HEK293 (cell line): ENCODE results near the gene LIX1L.

Source experiments
- CTCF ChIA-PET: fragments of 350-600 bp; formaldehyde crosslinking; extraction: SDS; loops from one replicate; lab custom pipeline; 2021; ENCODE audit warnings: antibody characterized with exemption; lab: Yijun Ruan, JAX
- POLR2A ChIA-PET: fragments of 300-600 bp; formaldehyde crosslinking; extraction: SDS; loops from one replicate; lab custom pipeline; 2020; ENCODE audit warnings: antibody characterized with exemption, inconsistent platforms; lab: Yijun Ruan, JAX
- H3K27ac ChIP-seq: fragments of 200-500 bp; sonication (Bioruptor generic); 2 replicates; pipeline ENCODE4 v1.5.1; 2014; ENCODE audit warnings: low read depth, low read length, control low read depth, inconsistent platforms; ENCODE audit errors: extremely low read depth
- H3K36me3 ChIP-seq, 2 experiments: fragments of 200-500 bp in 1 of 2; sonication (Bioruptor generic) in 1 of 2; 1 replicate in 1 of 2; 2 replicates in 1 of 2; pipeline ENCODE4 v1.5.1; 2014 to 2017; ENCODE audit warnings: inconsistent platforms in 2 of 2, low read length in 2 of 2; ENCODE audit not compliant: control insufficient read depth in 2 of 2, insufficient read depth in 1 of 2
- H3K4me1 ChIP-seq: fragments of 200-500 bp; sonication (Bioruptor generic); 2 replicates; pipeline ENCODE4 v1.5.1; 2014; ENCODE audit warnings: mild to moderate bottlenecking, low read length, inconsistent platforms; ENCODE audit not compliant: control insufficient read depth, insufficient read depth
- H3K4me3 ChIP-seq: 2 replicates; pipeline ENCODE4 v1.5.1; 2011; ENCODE audit warnings: low read depth, mild to moderate bottlenecking, control low read depth, low read length, moderate library complexity
- H3K9me3 ChIP-seq: fragments of 200-500 bp; sonication (Bioruptor generic); 2 replicates; pipeline ENCODE4 v1.5.1; 2014; ENCODE audit warnings: low read depth, low read length, inconsistent platforms; ENCODE audit not compliant: control insufficient read depth, insufficient read depth
- BCL11B ChIP-seq: fragments of 450-650 bp; formaldehyde crosslinking; IDR thresholded peaks from 2 replicates; pipeline ENCODE4 v1.5.1; 2016; ENCODE audit warnings: low read depth, missing biosample characterization, missing genetic modification characterization
- BCL6B ChIP-seq: fragments of 450-650 bp; formaldehyde crosslinking; IDR thresholded peaks from 2 replicates; pipeline ENCODE4 v1.5.1; 2017; ENCODE audit warnings: missing biosample characterization, missing genetic modification characterization
- HOXD13 ChIP-seq: sonication (generic); formaldehyde crosslinking; IDR thresholded peaks from 2 replicates; pipeline ENCODE4 v1.8.0; 2022; ENCODE audit warnings: missing genetic modification reagents, borderline replicate concordance
- KLF1 ChIP-seq: fragments of 450-650 bp; formaldehyde crosslinking; IDR thresholded peaks from 2 replicates; pipeline ENCODE4 v1.5.1; 2016; ENCODE audit warnings: missing biosample characterization, missing genetic modification characterization
- RBAK ChIP-seq: fragments of 450-650 bp; formaldehyde crosslinking; IDR thresholded peaks from 2 replicates; pipeline ENCODE4 v1.5.1; 2016; ENCODE audit warnings: missing biosample characterization, missing genetic modification characterization
- SP7 ChIP-seq: fragments of 450-650 bp; formaldehyde crosslinking; IDR thresholded peaks from 2 replicates; pipeline ENCODE4 v1.5.1; 2016; ENCODE audit warnings: missing biosample characterization, missing genetic modification characterization
- ZBTB44 ChIP-seq: fragments of 450-650 bp; IDR thresholded peaks from 2 replicates; pipeline ENCODE4 v1.5.1; 2018; ENCODE audit warnings: missing biosample characterization, mild to moderate bottlenecking, missing genetic modification characterization
- ZFP37 ChIP-seq: fragments of 450-650 bp; formaldehyde crosslinking; IDR thresholded peaks from 2 replicates; pipeline ENCODE4 v1.5.1; 2016; ENCODE audit warnings: missing biosample characterization, missing genetic modification characterization
- ZNF19 ChIP-seq: fragments of 450-650 bp; formaldehyde crosslinking; IDR thresholded peaks from 2 replicates; pipeline ENCODE4; 2016; ENCODE audit warnings: missing biosample characterization, missing genetic modification characterization, low read depth
- ZNF214 ChIP-seq: fragments of 450-650 bp; formaldehyde crosslinking; IDR thresholded peaks from 2 replicates; pipeline ENCODE4 v1.5.1; 2017; ENCODE audit warnings: missing biosample characterization, mild to moderate bottlenecking, missing genetic modification characterization, borderline replicate concordance
- ZNF311 ChIP-seq: fragments of 450-650 bp; formaldehyde crosslinking; IDR thresholded peaks from 2 replicates; pipeline ENCODE4 v1.5.1; 2017; ENCODE audit warnings: missing biosample characterization, missing genetic modification characterization, borderline replicate concordance
- ZNF341 ChIP-seq: fragments of 450-650 bp; formaldehyde crosslinking; IDR thresholded peaks from 2 replicates; pipeline ENCODE4; 2016; ENCODE audit warnings: low read depth, missing biosample characterization, missing genetic modification characterization
- ZNF350 ChIP-seq: fragments of 450-650 bp; formaldehyde crosslinking; IDR thresholded peaks from 2 replicates; pipeline ENCODE4 v1.5.0; 2017; ENCODE audit warnings: missing biosample characterization, mild to moderate bottlenecking, missing genetic modification characterization
- ZNF549 ChIP-seq: fragments of 450-650 bp; IDR thresholded peaks from 2 replicates; pipeline ENCODE4 v1.5.1; 2018; ENCODE audit warnings: missing biosample characterization, missing genetic modification characterization, mild to moderate bottlenecking, inconsistent platforms, moderate library complexity
- ZNF571 ChIP-seq: fragments of 450-650 bp; formaldehyde crosslinking; IDR thresholded peaks from 2 replicates; pipeline ENCODE4 v1.5.0; 2017; ENCODE audit warnings: missing biosample characterization, missing genetic modification characterization
- ZNF621 ChIP-seq: fragments of 450-650 bp; formaldehyde crosslinking; IDR thresholded peaks from 2 replicates; pipeline ENCODE4 v1.5.1; 2017; ENCODE audit warnings: missing biosample characterization, missing genetic modification characterization
- ZNF677 ChIP-seq: fragments of 450-650 bp; IDR thresholded peaks from 2 replicates; pipeline ENCODE4 v1.5.0; 2018; ENCODE audit warnings: missing biosample characterization, mild to moderate bottlenecking, missing genetic modification characterization, moderate library complexity
- ZNF785 ChIP-seq: fragments of 450-650 bp; formaldehyde crosslinking; IDR thresholded peaks from 2 replicates; pipeline ENCODE4 v1.5.1; 2016; ENCODE audit warnings: missing biosample characterization, missing genetic modification characterization
- TF ChIP-seq, protein P1 (sequence below): fragments of 450-650 bp; IDR thresholded peaks from 2 replicates; pipeline ENCODE4 v1.5.1; 2018; ENCODE audit warnings: missing biosample characterization, missing genetic modification characterization
- TF ChIP-seq, protein P2 (sequence below): fragments of 450-650 bp; formaldehyde crosslinking; IDR thresholded peaks from 2 replicates; pipeline ENCODE4 v1.5.1; 2017; ENCODE audit warnings: missing biosample characterization, missing genetic modification characterization
- TF ChIP-seq, protein P3 (sequence below): fragments of 450-650 bp; formaldehyde crosslinking; IDR thresholded peaks from 2 replicates; pipeline ENCODE4 v1.5.1; 2016; ENCODE audit warnings: missing biosample characterization, missing genetic modification characterization

The LIX1L gene

DNA sequence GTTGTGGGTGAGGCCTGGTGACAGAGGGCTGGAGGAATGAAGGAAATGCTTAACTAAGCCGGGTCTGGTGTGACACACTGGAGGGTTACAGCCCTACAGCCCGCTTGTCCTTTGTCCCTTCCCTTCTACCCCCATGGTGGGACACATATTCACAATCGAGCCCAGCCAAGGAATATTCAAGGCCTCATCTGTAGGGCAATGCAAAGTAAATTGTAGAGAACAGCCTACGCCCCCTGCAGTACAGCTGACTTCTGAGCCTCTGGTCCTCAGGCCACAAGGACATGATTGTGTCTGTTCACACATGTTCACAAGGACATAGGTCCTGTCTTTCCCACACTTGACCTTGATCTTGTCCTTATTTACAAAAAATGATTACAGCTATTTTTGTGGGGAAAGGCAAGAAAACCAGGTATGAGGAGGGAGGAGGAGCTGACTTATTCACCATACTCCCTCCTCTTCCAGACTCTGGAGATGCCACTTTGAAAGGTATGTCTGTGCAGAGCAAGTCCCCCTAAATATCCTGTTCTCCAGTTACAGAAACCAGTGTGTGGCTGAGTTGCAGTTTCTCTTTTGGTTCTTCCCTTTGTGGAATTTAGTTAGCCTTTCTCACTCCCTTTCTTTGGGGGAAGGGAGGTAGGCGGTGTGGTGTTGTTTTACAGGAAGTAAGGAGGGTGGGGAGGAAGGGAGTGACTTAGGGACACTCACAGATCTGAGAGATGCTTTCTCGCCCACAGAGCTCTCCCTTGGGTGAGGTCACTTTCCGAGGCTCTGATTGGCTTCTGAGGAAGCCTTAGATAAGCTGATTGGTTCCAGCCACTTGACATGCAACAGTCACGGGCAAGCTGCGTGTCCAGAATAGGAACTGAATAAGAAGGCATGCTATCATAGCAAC lies 21.3 kb upstream of the LIX1L start (continued):
- TF ChIP-seq ZNF621 (no peak), ZNF341 (peak; percentile 81), ZNF311 (no peak), RBAK (tag by site-specific recombination) (no peak), ZNF19 (tag by site-specific recombination) (no peak), ZNF677 (no peak), SP7 (tag by site-specific recombination) (peak; percentile 87), BCL11B (tag by site-specific recombination) (no peak), ZFP37 (tag by site-specific recombination) (no peak), ZNF214 (no peak), ZNF549 (tag by site-specific recombination) (no peak), ZBTB44 (tag by site-specific recombination) (0 out of 2 replicates have a peak, but pooled peaks have one; percentile 40)
- TF ChIP-seq, protein P1, sequence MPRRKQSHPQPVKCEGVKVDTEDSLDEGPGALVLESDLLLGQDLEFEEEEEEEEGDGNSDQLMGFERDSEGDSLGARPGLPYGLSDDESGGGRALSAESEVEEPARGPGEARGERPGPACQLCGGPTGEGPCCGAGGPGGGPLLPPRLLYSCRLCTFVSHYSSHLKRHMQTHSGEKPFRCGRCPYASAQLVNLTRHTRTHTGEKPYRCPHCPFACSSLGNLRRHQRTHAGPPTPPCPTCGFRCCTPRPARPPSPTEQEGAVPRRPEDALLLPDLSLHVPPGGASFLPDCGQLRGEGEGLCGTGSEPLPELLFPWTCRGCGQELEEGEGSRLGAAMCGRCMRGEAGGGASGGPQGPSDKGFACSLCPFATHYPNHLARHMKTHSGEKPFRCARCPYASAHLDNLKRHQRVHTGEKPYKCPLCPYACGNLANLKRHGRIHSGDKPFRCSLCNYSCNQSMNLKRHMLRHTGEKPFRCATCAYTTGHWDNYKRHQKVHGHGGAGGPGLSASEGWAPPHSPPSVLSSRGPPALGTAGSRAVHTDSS = no peak
- TF ChIP-seq, protein P2, sequence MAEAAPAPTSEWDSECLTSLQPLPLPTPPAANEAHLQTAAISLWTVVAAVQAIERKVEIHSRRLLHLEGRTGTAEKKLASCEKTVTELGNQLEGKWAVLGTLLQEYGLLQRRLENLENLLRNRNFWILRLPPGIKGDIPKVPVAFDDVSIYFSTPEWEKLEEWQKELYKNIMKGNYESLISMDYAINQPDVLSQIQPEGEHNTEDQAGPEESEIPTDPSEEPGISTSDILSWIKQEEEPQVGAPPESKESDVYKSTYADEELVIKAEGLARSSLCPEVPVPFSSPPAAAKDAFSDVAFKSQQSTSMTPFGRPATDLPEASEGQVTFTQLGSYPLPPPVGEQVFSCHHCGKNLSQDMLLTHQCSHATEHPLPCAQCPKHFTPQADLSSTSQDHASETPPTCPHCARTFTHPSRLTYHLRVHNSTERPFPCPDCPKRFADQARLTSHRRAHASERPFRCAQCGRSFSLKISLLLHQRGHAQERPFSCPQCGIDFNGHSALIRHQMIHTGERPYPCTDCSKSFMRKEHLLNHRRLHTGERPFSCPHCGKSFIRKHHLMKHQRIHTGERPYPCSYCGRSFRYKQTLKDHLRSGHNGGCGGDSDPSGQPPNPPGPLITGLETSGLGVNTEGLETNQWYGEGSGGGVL = peak; percentile 92

DNA sequence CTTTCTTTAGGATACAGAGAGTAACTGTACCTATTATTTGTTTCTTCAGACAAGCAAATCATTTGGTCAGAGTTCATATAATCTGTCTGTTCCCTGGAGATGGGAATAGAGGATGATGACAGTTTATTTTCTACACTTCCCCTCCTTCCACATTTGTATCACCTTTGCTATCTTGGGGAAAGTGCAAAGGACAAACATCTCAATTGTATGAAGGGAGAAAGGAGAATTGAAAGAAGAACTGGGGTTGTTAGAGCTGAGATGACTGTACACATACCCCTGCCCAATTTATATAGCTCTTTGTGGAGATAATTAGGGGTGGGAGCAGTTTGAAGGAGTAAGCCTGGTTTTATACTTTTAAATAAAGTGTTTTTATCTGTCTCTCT lies 20.6 kb upstream of the LIX1L start:
- Histone ChIP-seq H3K4me1 (peaks cover 6% of the 10 kb centered on the region), H3K9me3 (no peaks in the 10 kb centered on the region), H3K27ac (peak overlapping the region; percentile 60), H3K4me3 (no peak overlapping the region), H3K36me3 (no peaks in the 10 kb centered on the region)
- TF ChIP-seq, protein P3, sequence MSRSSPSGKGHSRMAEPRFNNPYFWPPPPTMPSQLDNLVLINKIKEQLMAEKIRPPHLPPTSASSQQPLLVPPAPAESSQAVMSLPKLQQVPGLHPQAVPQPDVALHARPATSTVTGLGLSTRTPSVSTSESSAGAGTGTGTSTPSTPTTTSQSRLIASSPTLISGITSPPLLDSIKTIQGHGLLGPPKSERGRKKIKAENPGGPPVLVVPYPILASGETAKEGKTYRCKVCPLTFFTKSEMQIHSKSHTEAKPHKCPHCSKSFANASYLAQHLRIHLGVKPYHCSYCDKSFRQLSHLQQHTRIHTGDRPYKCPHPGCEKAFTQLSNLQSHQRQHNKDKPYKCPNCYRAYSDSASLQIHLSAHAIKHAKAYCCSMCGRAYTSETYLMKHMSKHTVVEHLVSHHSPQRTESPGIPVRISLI (tag by site-specific recombination) = no peak
- TF ChIP-seq ZNF571 (tag by site-specific recombination) (no peak), ZNF350 (tag by site-specific recombination) (no peak), KLF1 (tag by site-specific recombination) (no peak), HOXD13 (CRISPR knock-in tag) (no peak), BCL6B (tag by site-specific recombination) (no peak), ZNF549 (tag by site-specific recombination) (no peak), ZNF785 (tag by site-specific recombination) (no peak)
- ChIA-PET POLR2A (interaction anchor here (0.6 to 3.7 kb wide), 9 partner anchors 12 to 120 kb away, joined by 3 to 30 read pairs (median 8); partner anchors contain the start of genes ANKRD34A, LIX1L, PEX11B and PIAS3), CTCF (interaction anchor here (0.6 to 6.8 kb wide), 16 partner anchors 12 to 133 kb away, joined by 3 to 227 read pairs (median 4); partner anchors contain the start of genes ANKRD34A, LIX1L, NUDT17 and POLR3GL)
